Measurements from ENCODE around the gene INSIG1.

DNA sequence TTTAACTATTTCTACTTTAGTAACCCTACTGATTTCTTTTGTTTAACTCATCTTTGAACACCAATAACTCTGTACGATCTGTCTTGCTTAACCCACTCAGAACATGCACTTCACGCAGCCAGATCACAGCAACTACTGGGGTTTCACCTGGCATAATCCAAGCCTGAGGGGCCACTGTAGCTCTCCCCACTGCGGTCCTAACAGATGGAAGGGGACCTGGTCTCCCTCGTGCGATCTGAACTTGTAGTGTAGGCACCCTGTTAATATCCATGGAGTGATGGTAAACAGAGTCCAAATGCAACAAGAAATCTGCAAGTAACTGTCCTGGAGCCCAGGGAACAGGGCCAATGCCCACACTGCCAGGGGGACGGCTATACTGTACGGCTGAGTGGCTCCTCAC is 45.5 kb downstream of the INSIG1 start:
- TF ChIP-seq CTCF (IDR thresholded peaks at IDR 0.05) (no peak), POLR2A (IDR thresholded peaks at IDR 0.05) (no peak)

Data from Peyer's patch (tissue), 4 donors.